Measurements from ENCODE around the gene RNU5D-1. TPM values are rescaled to one million over a fixed set of nuclear protein-coding genes. Genes with fewer than 3 reads are reported as not detected.
"Not testable (repeated sequence)": the region's sequence is repeated elsewhere in the genome, so short reads cannot be mapped to it uniquely, and the experiment has no call there.

Gene RNU5D-1
- total RNA-seq, 1 donor from 2014 or later = not detected

DNA sequence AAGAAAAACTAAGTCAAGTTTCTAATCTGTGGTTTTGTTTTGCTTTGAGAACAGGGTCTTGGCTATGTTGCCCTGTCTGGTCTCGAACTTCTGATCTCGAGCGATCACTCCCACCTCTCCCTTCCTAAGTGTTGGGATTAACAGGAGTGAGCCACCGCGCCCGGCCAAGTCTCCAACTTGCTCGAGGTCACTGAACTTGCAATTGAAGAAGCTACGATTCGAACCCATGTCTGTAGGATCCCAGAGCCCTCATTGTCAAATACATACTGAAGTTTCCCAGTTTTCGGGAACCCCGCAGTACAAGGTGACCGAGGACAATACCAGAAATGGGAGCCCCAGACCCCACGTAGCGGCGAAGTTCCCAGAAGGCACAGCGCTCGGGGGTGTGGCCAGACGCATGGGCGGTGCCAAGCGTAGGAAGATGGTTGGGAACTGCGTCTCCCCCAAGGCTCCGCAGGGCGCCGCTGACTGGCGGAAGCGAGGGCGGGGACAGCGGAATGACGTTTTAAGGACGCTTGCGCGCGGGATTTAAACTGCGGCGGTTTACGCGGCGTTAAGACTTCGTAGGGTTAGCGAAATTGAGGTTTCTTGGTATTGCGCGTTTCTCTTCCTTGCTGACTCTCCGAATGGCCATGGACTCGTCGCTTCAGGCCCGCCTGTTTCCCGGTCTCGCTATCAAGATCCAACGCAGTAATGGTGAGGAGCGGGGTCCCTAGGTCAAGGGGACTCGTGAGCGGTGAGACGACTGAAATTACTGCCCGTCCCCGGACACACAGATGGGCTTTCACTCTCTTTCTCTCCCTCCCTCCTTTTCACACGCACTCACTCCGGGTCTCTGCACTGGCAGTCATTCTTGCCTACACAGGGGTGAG is 8.6 kb upstream of the RNU5D-1 start, which contains the start of gene KIF2C:
TSS of gene KIF2C (plus strand) at position 531 of the 872 bp plus-strand sequence. CDS start at position 627, 96 bp downstream.
- intact Hi-C loops (cut with DNase I) = loop anchor here (1.0 kb wide), 2 partner anchors 9 to 36 kb away; partner anchors contain the start of gene RPS8
- no peaks in the 10 kb centered on the region for H3K9me3 ChIP-seq
- peak within 1 kb of the TSS; percentile 77 to 82 for H3K27ac ChIP-seq
- peak within 1 kb of the TSS; percentile 53 to 63 for H3K4me3 ChIP-seq
- peak; percentile 85 to 98 for DNase-seq (ENCODE audit: low spot score in 2 of 2)
- TF ChIP-seq, protein P1, sequence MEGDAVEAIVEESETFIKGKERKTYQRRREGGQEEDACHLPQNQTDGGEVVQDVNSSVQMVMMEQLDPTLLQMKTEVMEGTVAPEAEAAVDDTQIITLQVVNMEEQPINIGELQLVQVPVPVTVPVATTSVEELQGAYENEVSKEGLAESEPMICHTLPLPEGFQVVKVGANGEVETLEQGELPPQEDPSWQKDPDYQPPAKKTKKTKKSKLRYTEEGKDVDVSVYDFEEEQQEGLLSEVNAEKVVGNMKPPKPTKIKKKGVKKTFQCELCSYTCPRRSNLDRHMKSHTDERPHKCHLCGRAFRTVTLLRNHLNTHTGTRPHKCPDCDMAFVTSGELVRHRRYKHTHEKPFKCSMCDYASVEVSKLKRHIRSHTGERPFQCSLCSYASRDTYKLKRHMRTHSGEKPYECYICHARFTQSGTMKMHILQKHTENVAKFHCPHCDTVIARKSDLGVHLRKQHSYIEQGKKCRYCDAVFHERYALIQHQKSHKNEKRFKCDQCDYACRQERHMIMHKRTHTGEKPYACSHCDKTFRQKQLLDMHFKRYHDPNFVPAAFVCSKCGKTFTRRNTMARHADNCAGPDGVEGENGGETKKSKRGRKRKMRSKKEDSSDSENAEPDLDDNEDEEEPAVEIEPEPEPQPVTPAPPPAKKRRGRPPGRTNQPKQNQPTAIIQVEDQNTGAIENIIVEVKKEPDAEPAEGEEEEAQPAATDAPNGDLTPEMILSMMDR (IDR thresholded peaks at IDR 0.05) = no peak
- H3K27me3 ChIP-seq = no peaks in the 10 kb centered on the region
- peaks cover 3 to 6% of the 10 kb centered on the region in 2 donors for H3K4me1 ChIP-seq
- H3K36me3 ChIP-seq = no peaks in the 10 kb centered on the region

DNA sequence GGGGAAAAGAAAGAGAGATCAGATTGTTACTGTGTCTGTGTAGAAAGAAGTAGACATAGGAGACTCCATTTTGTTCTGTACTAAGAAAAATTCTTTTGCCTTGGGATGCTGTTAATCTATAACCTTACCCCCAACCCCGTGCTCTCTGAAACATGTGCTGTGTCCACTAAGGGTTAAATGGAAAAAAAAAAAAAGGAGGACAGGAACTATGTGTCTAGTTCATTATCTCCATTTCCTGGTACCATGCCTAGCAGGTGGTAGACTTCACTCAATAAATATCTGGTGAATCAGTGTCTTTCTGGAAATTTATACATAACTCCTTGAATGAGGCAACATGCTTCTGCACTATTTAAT is 8.0 kb upstream of the RNU5D-1 start:
- intact Hi-C loops (cut with DNase I) = loop anchor here (1.0 kb wide), 2 partner anchors 9 to 36 kb away; partner anchors contain the start of gene RPS8
- not testable (repeated sequence) for DNase-seq (ENCODE audit: low spot score in 2 of 2); H3K27me3 ChIP-seq; H3K36me3 ChIP-seq; H3K9me3 ChIP-seq; H3K4me1 ChIP-seq
- H3K27ac ChIP-seq = peak overlapping the region; percentile 77 to 82
- peak overlapping the region; percentile 53 to 63 for H3K4me3 ChIP-seq

DNA sequence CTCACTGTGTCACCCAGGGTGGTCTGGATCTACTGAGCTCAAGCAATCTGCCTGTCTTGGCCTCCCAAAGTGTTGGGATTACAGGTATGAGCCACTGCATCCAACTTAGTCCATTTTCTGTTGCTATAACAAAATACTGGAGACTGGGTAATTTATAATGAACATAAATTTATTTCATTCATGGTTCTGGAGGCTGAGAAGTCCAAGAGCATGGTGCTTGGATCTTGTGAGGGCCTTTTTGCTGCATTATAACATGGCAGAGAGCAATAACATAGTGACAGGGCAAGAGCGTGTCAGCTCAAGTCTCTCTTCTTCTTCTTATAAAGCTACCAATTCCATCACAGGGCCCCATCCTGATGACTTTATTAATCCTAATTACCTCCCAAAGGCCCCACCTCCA is 5.0 kb upstream of the RNU5D-1 start:
- Histone ChIP-seq H3K9me3 (no peaks in the 10 kb centered on the region), H3K4me3 (no peak overlapping the region), H3K27me3 (no peaks in the 10 kb centered on the region), H3K4me1 (peaks cover 3 to 11% of the 10 kb centered on the region in 2 donors), H3K27ac (no peak overlapping the region), H3K36me3 (no peaks in the 10 kb centered on the region)
- TF ChIP-seq, protein P1 (IDR thresholded peaks at IDR 0.05) = no peak
- intact Hi-C loops (cut with DNase I) = no loop called here
- no peak for DNase-seq (ENCODE audit: low spot score in 2 of 2)

DNA sequence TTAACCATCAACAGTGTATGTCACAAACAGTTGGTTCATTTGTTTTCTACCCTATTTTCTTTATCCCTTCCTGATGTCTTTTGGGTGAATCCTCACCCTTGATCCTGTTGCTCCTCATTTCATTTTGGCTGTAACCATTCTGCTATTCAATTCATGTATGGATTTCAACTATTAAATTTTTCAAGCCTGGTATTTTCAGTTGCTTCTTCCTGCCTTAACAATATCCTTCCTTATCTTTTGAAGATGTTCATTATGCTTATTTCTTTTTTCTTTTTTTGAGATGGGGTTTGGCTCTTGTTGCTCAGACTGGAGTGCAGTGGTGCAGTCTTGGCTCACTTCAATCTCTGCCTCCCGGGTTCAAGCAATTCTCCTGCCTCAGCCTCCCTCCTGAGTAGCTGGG is 2.8 kb upstream of the RNU5D-1 start:
- Histone ChIP-seq H3K36me3 (no peaks in the 10 kb centered on the region), H3K27me3 (no peaks in the 10 kb centered on the region), H3K4me3 (no peak overlapping the region), H3K4me1 (peaks cover 5 to 15% of the 10 kb centered on the region in 2 donors), H3K27ac (no peak overlapping the region), H3K9me3 (no peaks in the 10 kb centered on the region)
- TF ChIP-seq, protein P1 (IDR thresholded peaks at IDR 0.05) = no peak
- DNase-seq (ENCODE audit: low spot score in 2 of 2) = no peak
- intact Hi-C loops (cut with DNase I) = loop anchor here (5.0 kb wide), 5 partner anchors 61 to 849 kb away; partner anchors contain the start of genes ARMH1, EIF2B3, HECTD3 and NASP

DNA sequence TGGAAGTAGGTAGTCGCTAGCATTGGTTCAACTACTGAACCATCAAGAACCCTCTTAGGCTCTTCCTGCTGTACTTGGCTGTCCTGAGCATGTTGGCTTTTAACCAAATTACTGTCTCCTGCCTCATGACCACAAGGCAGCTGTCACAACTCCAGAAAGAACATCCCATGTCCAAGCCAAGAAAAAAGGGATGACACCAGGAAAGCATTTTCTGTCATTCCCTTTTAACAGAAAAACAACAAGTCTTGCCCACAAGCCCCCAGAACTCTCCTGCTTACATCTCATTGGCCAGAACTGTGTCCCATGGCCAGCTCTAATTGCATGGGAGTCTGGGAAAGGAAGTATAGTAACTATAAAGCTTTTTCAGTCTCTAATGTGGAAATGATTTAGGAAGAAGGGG is 2.4 kb upstream of the RNU5D-1 start:
- Histone ChIP-seq H3K4me3 (no peak overlapping the region), H3K36me3 (no peaks in the 10 kb centered on the region), H3K27me3 (no peaks in the 10 kb centered on the region), H3K9me3 (no peaks in the 10 kb centered on the region), H3K4me1 (peaks cover 5 to 15% of the 10 kb centered on the region in 2 donors), H3K27ac (no peak overlapping the region)
- intact Hi-C loops (cut with DNase I) = loop anchor here (5.0 kb wide), 5 partner anchors 61 to 849 kb away; partner anchors contain the start of genes ARMH1, EIF2B3, HECTD3 and NASP
- no peak for DNase-seq (ENCODE audit: low spot score in 2 of 2)
- TF ChIP-seq, protein P1 (IDR thresholded peaks at IDR 0.05) = no peak

All from ascending aorta (tissue), 2 donors.